Spleen (tissue), 7 donors: ENCODE measurements around the gene PIP5K1B.

Source experiments
- POLR2AphosphoS5 ChIP-seq, 3 donors: sonication (generic); formaldehyde crosslinking; IDR thresholded peaks; one replicate each; pipeline ENCODE4 v1.5.1; 2017; ENCODE audit warnings: antibody characterized with exemption in 3 of 3
- TF ChIP-seq, protein P1 (sequence below), 11 experiments: fragments of 200-600 bp in 7 of 11; fragments of 450-650 bp in 4 of 11; sonication (generic) in 4 of 11; IDR thresholded peaks in 8 of 11; conservative IDR thresholded peaks in 3 of 11; 1 replicate in 7 of 11; 2 replicates in 4 of 11; pipeline versions ENCODE4 v1.4.0 to v1.8.0; 2016 to 2021; ENCODE audit warnings: antibody characterized with exemption in 11 of 11, inconsistent platforms in 4 of 11, mild to moderate bottlenecking in 1 of 11
- donor health status: DM: no; HTN: no; CAD: no; lungs with moderate emphysema.
- donor health status: DM: no; HTN: no; CAD: no.
- donor health status: DM: no; HTN: no; CAD: no.

DNA sequence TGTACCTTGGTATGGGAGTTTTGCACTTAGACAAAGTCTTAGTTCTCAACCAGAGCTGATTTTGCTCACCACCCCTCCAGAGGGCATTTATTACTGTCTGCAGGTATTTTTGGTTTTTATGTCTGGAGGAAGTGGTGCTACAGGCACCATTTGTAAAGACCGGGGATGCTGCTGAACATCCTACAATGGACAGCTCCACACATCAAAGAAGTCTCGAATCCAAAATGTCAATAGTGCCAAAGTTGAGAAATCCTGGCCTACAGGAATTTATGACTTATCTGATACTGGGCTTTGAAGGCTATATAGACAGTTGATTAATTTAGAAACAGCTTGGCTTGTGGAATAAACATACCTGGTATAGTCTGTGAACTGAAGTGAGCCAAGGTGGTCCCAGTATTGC, 137.5 kb downstream of the PIP5K1B start:
- TF ChIP-seq, protein P1, sequence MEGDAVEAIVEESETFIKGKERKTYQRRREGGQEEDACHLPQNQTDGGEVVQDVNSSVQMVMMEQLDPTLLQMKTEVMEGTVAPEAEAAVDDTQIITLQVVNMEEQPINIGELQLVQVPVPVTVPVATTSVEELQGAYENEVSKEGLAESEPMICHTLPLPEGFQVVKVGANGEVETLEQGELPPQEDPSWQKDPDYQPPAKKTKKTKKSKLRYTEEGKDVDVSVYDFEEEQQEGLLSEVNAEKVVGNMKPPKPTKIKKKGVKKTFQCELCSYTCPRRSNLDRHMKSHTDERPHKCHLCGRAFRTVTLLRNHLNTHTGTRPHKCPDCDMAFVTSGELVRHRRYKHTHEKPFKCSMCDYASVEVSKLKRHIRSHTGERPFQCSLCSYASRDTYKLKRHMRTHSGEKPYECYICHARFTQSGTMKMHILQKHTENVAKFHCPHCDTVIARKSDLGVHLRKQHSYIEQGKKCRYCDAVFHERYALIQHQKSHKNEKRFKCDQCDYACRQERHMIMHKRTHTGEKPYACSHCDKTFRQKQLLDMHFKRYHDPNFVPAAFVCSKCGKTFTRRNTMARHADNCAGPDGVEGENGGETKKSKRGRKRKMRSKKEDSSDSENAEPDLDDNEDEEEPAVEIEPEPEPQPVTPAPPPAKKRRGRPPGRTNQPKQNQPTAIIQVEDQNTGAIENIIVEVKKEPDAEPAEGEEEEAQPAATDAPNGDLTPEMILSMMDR (IDR thresholded peaks at IDR 0.05 in 8 of 11, conservative IDR thresholded peaks at IDR 0.05 in 3 of 11), result no peak
- no peak for TF ChIP-seq POLR2AphosphoS5 (IDR thresholded peaks at IDR 0.05)
